ENCODE data around the gene SULT1C3. TPM values are rescaled to one million over a fixed set of nuclear protein-coding genes. Genes with fewer than 3 reads are reported as not detected.
A peak's percentile ranks its signal among the peaks of the same experiment; 100 is the strongest.

SULT1C3 gene
- total and polyA plus RNA-seq, 2 of the 13 experiments (the other 11 are each of a cell fraction or from before 2014, with no cell fraction given), result not detected

GRCh38 chr2:108193251-108193650 is 46.5 kb upstream of the SULT1C3 start (continued):
- TF ChIP-seq GABPA (IDR thresholded peaks at IDR 0.05; ENCODE audit: low read depth, low read length) (no peak), GABPA (CRISPR knock-in tag; IDR thresholded peaks at IDR 0.05; ENCODE audit: low read depth) (0 out of 2 replicates have a peak, but pooled peaks have one; percentile 17), HMG20A (CRISPR knock-in tag; IDR thresholded peaks at IDR 0.05; ENCODE audit: borderline replicate concordance) (peak; percentile 39; the same call in 1 of the 2 replicates), ZNF333 (CRISPR knock-in tag; IDR thresholded peaks at IDR 0.05; ENCODE audit: borderline replicate concordance) (no peak), DMTF1 (CRISPR knock-in tag; IDR thresholded peaks at IDR 0.05) (no peak), ARID4A (CRISPR knock-in tag; IDR thresholded peaks at IDR 0.05; ENCODE audit: borderline replicate concordance) (no peak), FUBP1 (CRISPR knock-in tag; IDR thresholded peaks at IDR 0.05; ENCODE audit: borderline replicate concordance) (no peak), ZNF34 (CRISPR knock-in tag; IDR thresholded peaks at IDR 0.05; ENCODE audit: borderline replicate concordance) (no peak), SOX6 (IDR thresholded peaks at IDR 0.05) (no peak), SOX6 (CRISPR knock-in tag; IDR thresholded peaks at IDR 0.05) (peak; percentile 36; the same call in 1 of the 2 replicates), FOXA1 (IDR thresholded peaks at IDR 0.05) (0 out of 2 replicates have a peak, but pooled peaks have one; percentile 12), FOXA1 (CRISPR knock-in tag; IDR thresholded peaks at IDR 0.05) (no peak), RXRA (CRISPR knock-in tag; IDR thresholded peaks at IDR 0.05) (no peak), PAX8 (CRISPR knock-in tag; IDR thresholded peaks at IDR 0.05; ENCODE audit: borderline replicate concordance) (no peak), ZNF749 (CRISPR knock-in tag; IDR thresholded peaks at IDR 0.05; ENCODE audit: borderline replicate concordance) (no peak), KLF15 (CRISPR knock-in tag; IDR thresholded peaks at IDR 0.05; ENCODE audit: borderline replicate concordance) (no peak), SSRP1 (CRISPR knock-in tag; IDR thresholded peaks at IDR 0.05) (no peak), SOX5 (CRISPR knock-in tag; IDR thresholded peaks at IDR 0.05; ENCODE audit: borderline replicate concordance) (peak; percentile 64; the same call in 1 of the 2 replicates), FOXA3 (CRISPR knock-in tag; IDR thresholded peaks at IDR 0.05) (0 out of 2 replicates have a peak, but pooled peaks have one; percentile 32), GATAD2A (CRISPR knock-in tag; IDR thresholded peaks at IDR 0.05) (0 out of 2 replicates have a peak, but pooled peaks have one; percentile 28), CENPT (CRISPR knock-in tag; IDR thresholded peaks at IDR 0.05; ENCODE audit: low read depth) (no peak), GATAD1 (CRISPR knock-in tag; IDR thresholded peaks at IDR 0.05) (no peak), ZNF784 (CRISPR knock-in tag; IDR thresholded peaks at IDR 0.05; ENCODE audit: borderline replicate concordance) (no peak), XBP1 (CRISPR knock-in tag; IDR thresholded peaks at IDR 0.05) (no peak)

All from HepG2 (cell line).